Activated CD4-positive, alpha-beta T cell treated with anti-CD3 and anti-CD28 coated beads for 36 hours (primary cell): Measurements from ENCODE around the gene ASCC3. TPM values are rescaled to one million over a fixed set of nuclear protein-coding genes. Genes with fewer than 3 reads are reported as not detected.

Source experiments
- ATAC-seq: fragments of 200-7000 bp; cut with Tn5 transposase; one replicate; pipeline ENCODE4 v1.10.0; 2021; ENCODE audit warnings: mild to moderate bottlenecking, moderate library complexity
- CTCF ChIA-PET: fragments of 350-600 bp; sonication (Branson Sonifier 250); formaldehyde crosslinking; loops from one replicate; lab custom pipeline; 2021; ENCODE audit warnings: antibody characterized with exemption; lab: Charles Lee
- POLR2A ChIA-PET: fragments of 350-600 bp; sonication (Branson Sonifier 250); formaldehyde crosslinking; loops from one replicate; lab custom pipeline; 2021; ENCODE audit warnings: antibody characterized with exemption, inconsistent platforms; lab: Charles Lee
- DNase-seq: peaks from one replicate; pipeline ENCODE4 v3.0.0-alpha.2; 2020
- H3K27ac Mint-ChIP-seq: one replicate; pipeline ENCODE4 v1.8.0; 2021; ENCODE audit warnings: mixed read lengths
- H3K27me3 Mint-ChIP-seq: one replicate; pipeline ENCODE4 v1.8.0; 2021; ENCODE audit warnings: mixed read lengths
- H3K36me3 Mint-ChIP-seq: one replicate; pipeline ENCODE4 v1.8.0; 2021; ENCODE audit warnings: low read depth, mixed read lengths
- H3K4me1 Mint-ChIP-seq: one replicate; pipeline ENCODE4 v1.8.0; 2021; ENCODE audit warnings: mixed read lengths
- H3K4me3 Mint-ChIP-seq: one replicate; pipeline ENCODE4 v1.8.0; 2021; ENCODE audit warnings: mild to moderate bottlenecking, moderate library complexity, mixed read lengths
- H3K9me3 Mint-ChIP-seq: one replicate; pipeline ENCODE4 v1.8.0; 2021; ENCODE audit warnings: low read depth, mixed read lengths
- intact Hi-C, 2 experiments: fragments of 100-400 bp; cut with DNase I in 1 of 2; cut with micrococcal nuclease in 1 of 2; formaldehyde crosslinking; loops; one replicate each; pipeline versions ENCODE4 v1.14.2 to v1.15.1; 2022 to 2024; cut with DNase I, micrococcal nuclease
- total RNA-seq, 2 experiments: library from RNA; stranded (reverse); gene quantifications; one replicate each; pipeline ENCODE4 v1.2.3, GENCODE V29; 2021

Gene ASCC3
- total RNA-seq, 2 experiments from 2014 or later: 50.3 to 53.4 TPM

DNA sequence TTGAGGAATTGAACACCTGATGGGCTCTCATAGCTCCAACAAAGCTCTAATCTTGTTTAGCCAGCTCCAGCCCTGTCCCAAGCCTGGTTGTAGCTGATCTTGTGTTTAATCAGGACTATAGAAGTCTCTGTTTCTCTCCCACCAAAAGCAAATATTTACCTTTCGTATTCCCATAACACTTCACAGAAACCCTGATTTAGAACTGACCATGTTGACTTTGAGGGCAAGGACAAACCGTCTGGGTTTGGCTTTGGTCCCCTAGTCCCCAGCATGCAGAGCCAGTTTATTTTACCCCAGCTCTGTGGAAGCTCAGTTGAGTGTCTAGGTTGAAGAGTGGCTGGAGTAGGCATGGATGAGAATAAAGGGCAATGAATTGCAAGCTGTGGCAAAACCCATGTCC, 398.4 kb downstream of the ASCC3 start:
- Mint-ChIP-seq H3K4me1 (peaks cover 6% of the 10 kb centered on the region), H3K36me3 (no peaks in the 10 kb centered on the region), H3K9me3 (no peaks in the 10 kb centered on the region), H3K27me3 (peaks cover 16% of the 10 kb centered on the region), H3K4me3 (no peak overlapping the region), H3K27ac (no peak overlapping the region)
- ChIA-PET CTCF (interaction anchor here (0.6 to 1.7 kb wide), 3 partner anchors 22 to 366 kb away, joined by 3 to 5 read pairs (median 3); no protein-coding TSS in a partner anchor), POLR2A (no interaction called here)
- no peak for DNase-seq
- intact Hi-C loops: no loop called here
- ATAC-seq: no peak

DNA sequence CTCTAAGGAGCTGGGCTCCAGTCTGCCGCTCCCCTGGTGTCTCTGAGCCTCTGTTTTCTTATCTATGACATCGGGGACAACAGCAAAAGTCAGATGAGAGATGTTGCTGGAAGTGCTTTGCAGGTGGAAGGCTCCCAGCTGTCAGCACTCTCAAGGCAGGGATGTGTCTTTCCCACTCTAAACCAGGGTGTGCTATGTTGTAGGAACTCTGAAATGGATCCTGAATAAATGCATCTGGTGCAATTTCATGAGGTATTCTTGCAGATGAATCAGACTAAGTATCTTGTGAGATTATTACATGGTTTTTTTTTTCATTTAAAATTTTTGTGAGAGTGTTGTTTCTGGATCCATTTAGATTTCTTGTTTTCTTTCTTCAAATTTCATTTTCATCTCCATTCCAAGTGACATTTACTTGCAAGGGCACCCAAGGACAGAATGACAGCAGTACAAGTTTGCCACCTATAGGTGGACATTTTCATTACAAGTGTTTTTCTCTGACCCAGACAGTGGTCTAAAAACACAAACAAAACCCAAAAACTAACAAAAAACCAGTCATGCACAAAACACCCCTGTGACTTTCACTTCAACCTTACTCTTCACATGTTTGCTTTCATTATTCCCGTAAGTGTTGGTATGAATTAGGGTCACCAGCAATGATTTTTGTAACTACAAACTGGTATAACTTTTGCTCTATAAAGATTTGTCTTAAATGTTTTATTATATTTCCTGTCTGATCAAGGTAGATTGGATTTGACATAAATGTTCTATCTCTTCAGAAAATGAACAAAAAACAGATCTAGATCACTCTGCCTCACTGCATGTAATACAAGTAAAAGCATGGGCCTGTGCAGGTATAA, 401.7 kb downstream of the ASCC3 start:
- no peaks in the 10 kb centered on the region for H3K4me1 Mint-ChIP-seq
- intact Hi-C loops: loop anchor here (1.0 to 10.0 kb wide), 9 partner anchors 109 to 611 kb away; no protein-coding TSS in a partner anchor
- H3K9me3 Mint-ChIP-seq: no peaks in the 10 kb centered on the region
- ChIA-PET CTCF (interaction anchor here (1.0 to 2.3 kb wide), 3 partner anchors 18 to 478 kb away, joined by 4 to 9 read pairs (median 6); no protein-coding TSS in a partner anchor), POLR2A (no interaction called here)
- no peak overlapping the region for H3K4me3 Mint-ChIP-seq
- ATAC-seq (peak; percentile 53), DNase-seq (no peak)
- peaks cover 23% of the 10 kb centered on the region for H3K27me3 Mint-ChIP-seq
- no peak overlapping the region for H3K27ac Mint-ChIP-seq
- no peaks in the 10 kb centered on the region for H3K36me3 Mint-ChIP-seq

DNA sequence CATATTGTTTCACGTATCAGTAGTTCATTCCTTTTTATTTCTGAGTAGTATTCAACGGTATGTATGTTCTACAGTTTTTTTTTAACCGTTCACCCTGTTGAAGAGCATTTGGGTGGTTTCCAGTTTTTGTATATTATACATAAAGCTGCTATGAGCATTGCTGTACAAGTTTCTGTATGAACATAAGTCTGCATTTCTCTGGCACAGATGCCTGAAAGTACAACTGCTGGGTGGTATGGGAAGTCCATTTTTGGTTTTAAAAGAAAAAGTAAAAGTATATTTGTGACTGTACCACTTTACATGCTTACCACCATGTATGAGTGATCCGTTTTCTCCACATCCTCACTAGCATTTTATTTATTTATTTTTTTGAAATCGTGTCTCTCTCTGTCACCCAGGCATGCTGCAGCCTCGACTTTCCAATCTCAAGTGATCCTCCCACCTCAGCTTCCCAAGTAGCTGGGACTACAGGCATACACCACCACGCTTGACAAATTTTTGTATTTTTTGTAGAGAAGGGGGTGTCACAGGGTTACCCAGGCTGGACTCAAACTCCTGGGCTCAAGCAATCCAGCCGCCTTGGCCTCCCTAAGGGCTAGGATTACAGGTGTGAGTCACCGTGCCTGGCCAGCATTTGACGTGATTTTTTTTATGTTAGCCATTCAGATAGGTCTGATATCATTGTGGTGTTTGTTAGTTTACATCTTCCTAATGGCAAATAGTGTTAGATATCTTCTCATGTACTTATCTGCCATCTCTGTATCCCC, 405.4 kb downstream of the ASCC3 start:
- no peak overlapping the region for H3K4me3 Mint-ChIP-seq
- no peaks in the 10 kb centered on the region for H3K9me3 Mint-ChIP-seq
- H3K27ac Mint-ChIP-seq: no peak overlapping the region
- peaks cover 7% of the 10 kb centered on the region for H3K4me1 Mint-ChIP-seq
- DNase-seq (no peak), ATAC-seq (peak; percentile 63)
- no peaks in the 10 kb centered on the region for H3K36me3 Mint-ChIP-seq
- intact Hi-C loops: loop anchor here (5.0 to 10.0 kb wide), 3 partner anchors 187 to 298 kb away; no protein-coding TSS in a partner anchor
- ChIA-PET POLR2A (no interaction called here), CTCF (interaction anchor here (0.5 to 1.5 kb wide), 3 partner anchors 124 to 474 kb away, joined by 3 to 4 read pairs (median 4); no protein-coding TSS in a partner anchor)
- peaks cover 45% of the 10 kb centered on the region for H3K27me3 Mint-ChIP-seq

DNA sequence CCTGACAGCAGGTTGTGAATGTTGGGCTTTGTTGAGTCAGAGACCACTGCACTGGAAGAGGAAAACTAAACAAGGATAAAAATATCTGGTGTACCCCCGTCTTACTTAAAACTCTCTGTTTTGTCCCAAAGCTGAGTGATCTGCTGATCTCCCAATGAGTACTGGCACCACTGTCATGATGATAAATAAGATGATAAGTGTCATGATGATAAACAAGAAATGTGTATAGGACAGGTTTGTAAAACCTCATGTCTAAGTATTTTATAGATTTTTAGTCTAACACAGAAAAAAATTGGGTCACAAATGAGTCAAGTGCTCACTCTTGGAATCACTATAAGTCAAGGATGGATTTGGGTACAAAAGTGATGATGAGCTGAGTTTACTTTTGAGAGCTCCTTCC, 407.9 kb downstream of the ASCC3 start:
- Mint-ChIP-seq H3K9me3 (no peaks in the 10 kb centered on the region), H3K27ac (no peak overlapping the region), H3K36me3 (no peaks in the 10 kb centered on the region), H3K27me3 (peaks cover 65% of the 10 kb centered on the region), H3K4me3 (no peak overlapping the region), H3K4me1 (peaks cover 7% of the 10 kb centered on the region)
- CTCF ChIA-PET: interaction anchor here (0.6 to 1.0 kb wide), 3 partner anchors 10 to 130 kb away, joined by 3 read pairs; no protein-coding TSS in a partner anchor
- intact Hi-C loops: loop anchor here in 1 of 2 experiments (10.0 kb wide), 1 partner anchor 248 kb away; no protein-coding TSS in a partner anchor
- DNase-seq (no peak), ATAC-seq (peak; percentile 13)
- POLR2A ChIA-PET: no interaction called here

DNA sequence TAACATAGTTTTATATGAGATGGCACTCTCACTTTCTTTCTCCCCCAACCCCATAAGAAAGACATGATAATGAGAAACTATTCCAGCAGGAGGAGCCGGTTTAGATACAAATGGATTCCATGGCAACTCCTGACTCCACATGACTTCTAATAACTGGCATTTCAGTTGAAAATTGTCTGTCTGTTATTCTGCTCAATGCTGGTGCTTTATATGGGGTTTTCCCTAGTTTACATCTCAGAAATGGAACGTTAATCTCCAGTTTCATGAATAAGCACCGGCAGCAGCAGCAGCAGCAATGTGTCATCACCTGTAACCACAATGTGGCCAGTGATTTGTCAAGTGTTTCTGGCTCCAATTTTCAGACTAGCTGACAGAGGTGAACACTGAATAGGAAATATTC, 408.5 kb downstream of the ASCC3 start:
- intact Hi-C loops: loop anchor here in 1 of 2 experiments (10.0 kb wide), 1 partner anchor 248 kb away; no protein-coding TSS in a partner anchor
- CTCF ChIA-PET: interaction anchor here (0.6 to 1.0 kb wide), 2 partner anchors 10 to 130 kb away, joined by 3 read pairs; no protein-coding TSS in a partner anchor
- no peak overlapping the region for H3K4me3 Mint-ChIP-seq

DNA sequence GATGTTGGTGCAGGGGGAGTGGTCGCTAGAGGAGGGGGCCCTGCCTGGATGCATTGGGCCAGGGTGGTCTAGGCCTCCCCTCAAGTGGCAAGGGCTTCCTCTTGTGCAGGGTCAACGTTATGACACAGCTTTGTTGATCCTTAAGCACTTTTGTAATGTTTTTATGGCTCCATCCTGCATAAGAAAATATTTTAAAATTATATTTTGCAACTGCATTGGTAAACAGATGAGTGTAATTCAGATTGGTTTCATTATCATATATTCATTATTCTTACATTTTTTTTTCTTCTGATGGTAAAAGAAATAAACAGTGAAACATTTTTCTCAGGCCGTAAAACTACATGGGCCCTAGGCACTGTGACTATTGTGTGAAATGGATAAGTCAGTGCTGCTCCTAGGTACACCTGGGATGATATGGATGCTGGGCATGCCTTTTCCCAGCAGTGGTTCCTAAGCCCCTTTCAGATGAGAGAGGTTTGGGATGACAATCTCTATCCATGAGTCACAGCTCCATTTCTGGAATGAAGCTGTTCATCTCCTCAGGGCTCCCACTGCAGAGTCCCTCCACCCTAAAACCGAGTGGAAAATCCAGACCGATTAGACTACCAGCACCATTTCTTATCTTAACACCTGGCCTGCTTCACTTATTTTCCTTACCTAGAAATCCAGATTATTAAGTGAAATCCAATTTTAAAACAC, 410.6 kb downstream of the ASCC3 start:
- ChIA-PET CTCF (interaction anchor here (0.7 to 0.9 kb wide), 2 partner anchors 10 kb away, joined by 3 read pairs; no protein-coding TSS in a partner anchor), POLR2A (no interaction called here)
- H3K27me3 Mint-ChIP-seq: peaks cover 77% of the 10 kb centered on the region
- DNase-seq: no peak
- H3K9me3 Mint-ChIP-seq: peaks cover 7% of the 10 kb centered on the region
- ATAC-seq: no peak
- H3K27ac Mint-ChIP-seq: no peak overlapping the region
- intact Hi-C loops: loop anchor here in 1 of 2 experiments (10.0 kb wide), 1 partner anchor 246 kb away; no protein-coding TSS in a partner anchor
- H3K4me1 Mint-ChIP-seq: peaks cover 21% of the 10 kb centered on the region
- H3K4me3 Mint-ChIP-seq: no peak overlapping the region
- H3K36me3 Mint-ChIP-seq: peaks cover 9% of the 10 kb centered on the region

More for the DNA sequence above, 408.5 kb downstream of the ASCC3 start:
- Mint-ChIP-seq H3K9me3 (peaks cover 3% of the 10 kb centered on the region), H3K4me1 (peaks cover 9% of the 10 kb centered on the region), H3K36me3 (peaks cover 5% of the 10 kb centered on the region), H3K27me3 (peaks cover 68% of the 10 kb centered on the region), H3K27ac (no peak overlapping the region)
- DNase-seq (peak; percentile 73), ATAC-seq (peak; percentile 89)
- POLR2A ChIA-PET: no interaction called here

DNA sequence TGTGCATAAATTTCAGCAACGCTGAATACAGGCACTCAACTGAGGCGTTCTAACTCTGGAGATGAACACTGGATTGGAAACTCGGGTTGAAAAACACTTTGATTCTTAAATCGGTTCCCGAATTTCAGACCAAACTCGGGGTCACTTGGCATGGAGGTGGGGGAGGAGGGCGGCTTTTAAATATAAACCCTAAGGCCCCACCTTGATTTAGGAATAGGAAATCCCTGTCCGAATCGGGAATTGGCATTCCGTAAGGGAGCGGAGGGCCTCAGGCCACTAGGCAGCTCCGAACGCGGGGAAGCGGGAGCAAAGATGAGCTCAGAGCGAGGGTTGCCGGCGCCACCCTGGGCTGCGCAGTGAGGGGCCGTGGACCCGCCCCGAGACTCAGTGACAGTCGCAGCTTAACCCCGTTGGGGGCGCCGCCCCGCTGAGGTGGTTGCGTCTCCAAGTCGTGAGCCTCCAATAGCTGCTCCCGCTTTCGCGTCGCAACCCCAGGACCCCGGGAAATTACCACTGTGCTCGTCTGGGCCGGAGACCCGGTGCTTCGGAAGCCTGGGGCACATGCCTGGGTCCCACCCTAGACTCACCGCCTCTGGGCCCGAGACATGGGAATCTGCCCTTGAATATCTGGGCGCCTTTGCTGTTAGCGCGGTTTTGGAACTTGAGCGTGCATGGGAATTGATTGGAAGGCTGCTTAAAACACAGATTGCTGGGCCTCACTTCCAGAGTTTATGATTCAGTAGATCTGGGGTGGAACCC, 411.8 kb downstream of the ASCC3 start:
- peaks cover 9% of the 10 kb centered on the region for H3K36me3 Mint-ChIP-seq
- ChIA-PET CTCF (no interaction called here), POLR2A (no interaction called here)
- H3K4me3 Mint-ChIP-seq: no peak overlapping the region
- intact Hi-C loops: loop anchor here in 1 of 2 experiments (10.0 kb wide), 1 partner anchor 1634 kb away; the partner anchor contains the start of gene POU3F2
- H3K27ac Mint-ChIP-seq: no peak overlapping the region
- peaks cover 27% of the 10 kb centered on the region for H3K4me1 Mint-ChIP-seq
- no peak for DNase-seq
- H3K27me3 Mint-ChIP-seq: peaks cover 76% of the 10 kb centered on the region
- peaks cover 7% of the 10 kb centered on the region for H3K9me3 Mint-ChIP-seq
- ATAC-seq: no peak

DNA sequence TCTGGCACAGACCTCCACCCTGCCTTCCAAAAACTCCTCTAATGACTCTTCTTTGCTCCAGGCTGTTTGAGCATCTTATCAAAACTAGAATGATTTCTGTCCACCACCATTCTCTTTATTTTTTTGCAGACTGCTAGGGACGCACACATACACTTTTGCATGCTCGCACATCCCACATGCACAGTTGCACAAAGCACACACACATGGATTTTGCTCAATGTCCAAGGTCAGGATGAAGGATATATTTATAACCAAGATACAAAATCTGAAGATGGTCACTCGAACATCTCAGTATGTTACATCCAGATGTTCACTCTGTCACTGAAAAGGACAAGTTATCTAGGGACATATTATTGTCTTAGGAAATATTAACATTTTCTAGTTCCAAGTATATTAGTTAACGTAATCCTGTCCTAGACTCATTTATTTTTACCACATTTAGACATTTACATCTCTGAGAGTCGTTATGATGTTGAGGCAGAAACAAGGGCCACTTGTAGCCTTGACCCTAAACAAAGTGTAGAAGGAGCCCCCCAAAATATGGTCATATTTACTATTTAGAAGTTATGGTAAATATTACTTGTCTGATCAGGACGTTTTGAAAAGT, 413.0 kb downstream of the ASCC3 start:
- intact Hi-C loops: loop anchor here in 1 of 2 experiments (10.0 kb wide), 1 partner anchor 1633 kb away; the partner anchor contains the start of gene POU3F2
- CTCF ChIA-PET: no interaction called here

DNA sequence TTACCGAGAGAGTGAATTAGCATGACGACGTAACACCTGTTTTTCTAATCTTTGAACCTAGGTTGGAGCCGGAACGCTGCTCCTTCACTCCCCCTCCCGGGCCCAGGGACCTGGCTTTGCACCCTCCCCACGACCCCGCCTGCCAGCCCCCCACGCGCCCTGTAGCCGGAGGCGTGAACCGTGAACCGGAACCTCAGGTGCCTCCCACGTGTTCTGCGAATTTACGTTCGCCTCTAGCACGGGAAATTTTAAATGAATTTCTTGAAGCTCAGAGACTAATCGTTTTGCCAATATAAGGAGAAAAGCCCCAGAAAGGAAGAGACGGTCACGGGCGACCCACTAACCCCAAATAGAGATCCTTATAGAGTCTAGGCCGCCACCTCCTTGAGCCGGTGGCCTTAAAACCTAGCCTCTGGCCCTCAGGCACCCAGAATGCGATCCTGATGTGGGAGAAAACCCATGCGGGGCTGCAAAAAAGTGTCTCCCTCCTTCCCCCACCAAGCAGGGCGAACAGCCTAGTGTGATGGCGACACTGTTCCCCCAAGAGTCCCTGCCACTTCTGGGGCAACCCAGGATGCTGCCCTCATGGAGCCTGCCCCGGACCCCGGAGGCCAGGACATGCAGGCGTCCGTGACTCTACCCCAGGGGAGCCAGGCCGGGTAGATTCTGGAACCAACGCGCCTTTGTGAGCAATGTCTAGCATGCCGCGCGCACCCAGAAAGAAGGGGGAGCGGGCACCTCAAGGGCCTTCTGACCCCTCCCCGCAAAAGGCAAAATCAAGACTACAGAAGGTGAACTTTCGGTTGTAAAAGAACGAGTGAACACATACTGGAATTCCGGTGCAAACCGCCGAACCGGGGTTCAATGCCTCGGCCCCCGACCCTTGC, 413.8 kb downstream of the ASCC3 start:
- peaks cover 79% of the 10 kb centered on the region for H3K27me3 Mint-ChIP-seq
- intact Hi-C loops: loop anchor here (2.0 to 10.0 kb wide), 2 partner anchors 861 to 1633 kb away; partner anchors contain the start of genes POU3F2 (in 1 of the 2) and PRDM13 (in 1 of the 2)
- H3K27ac Mint-ChIP-seq: no peak overlapping the region
- no peak for DNase-seq
- POLR2A ChIA-PET: no interaction called here
- H3K36me3 Mint-ChIP-seq: peaks cover 13% of the 10 kb centered on the region
- H3K4me1 Mint-ChIP-seq: peaks cover 22% of the 10 kb centered on the region
- no peak overlapping the region for H3K4me3 Mint-ChIP-seq
- CTCF ChIA-PET: no interaction called here
- ATAC-seq: no peak
- H3K9me3 Mint-ChIP-seq: peaks cover 7% of the 10 kb centered on the region

More for the DNA sequence above, 413.0 kb downstream of the ASCC3 start:
- ATAC-seq (no peak), DNase-seq (no peak)
- Mint-ChIP-seq H3K4me1 (peaks cover 28% of the 10 kb centered on the region), H3K27ac (no peak overlapping the region), H3K9me3 (peaks cover 7% of the 10 kb centered on the region), H3K27me3 (peaks cover 77% of the 10 kb centered on the region), H3K36me3 (peaks cover 12% of the 10 kb centered on the region), H3K4me3 (no peak overlapping the region)
- POLR2A ChIA-PET: no interaction called here
